HepG2 (cell line): ENCODE measurements around the gene SNX12. TPM values are rescaled to one million over a fixed set of nuclear protein-coding genes. Genes with fewer than 3 reads are reported as not detected.

Source experiments
- AGO2 ChIP-seq: fragments of 200-400 bp; formaldehyde crosslinking; optimal IDR thresholded peaks from 2 replicates; pipeline ENCODE3; 2017; ENCODE audit warnings: mild to moderate bottlenecking, low read depth, low read length, moderate library complexity
- BCLAF1 ChIP-seq: fragments of 450-650 bp; IDR thresholded peaks from 2 replicates; pipeline ENCODE4 v1.6.1; 2017; ENCODE audit warnings: mild to moderate bottlenecking
- CHD4 ChIP-seq: fragments of 200-600 bp; sonication (generic); IDR thresholded peaks from 2 replicates; pipeline ENCODE4 v1.7.0; 2017; ENCODE audit warnings: mild to moderate bottlenecking, low read length, borderline replicate concordance
- KDM5A ChIP-seq: fragments of 200-600 bp; sonication (generic); IDR thresholded peaks from 2 replicates; pipeline ENCODE4 v1.7.0; 2018; ENCODE audit warnings: antibody characterized with exemption, mild to moderate bottlenecking, low read length, borderline replicate concordance
- KDM6A ChIP-seq: IDR thresholded peaks from 2 replicates; pipeline ENCODE4 v1.6.1; 2016; ENCODE audit warnings: low read depth
- MAFF ChIP-seq: IDR thresholded peaks from 2 replicates; pipeline ENCODE4 v1.6.1; 2011; ENCODE audit warnings: low read depth, low read length, improper control_type of control experiment
- MAZ ChIP-seq, 2 experiments: sonication (generic) in 1 of 2; formaldehyde crosslinking in 1 of 2; IDR thresholded peaks; 2 replicates each; pipeline versions ENCODE4 v1.5.0 to v1.6.1; 2012 to 2020; ENCODE audit warnings: low read depth in 2 of 2, mild to moderate bottlenecking in 2 of 2, borderline replicate concordance in 1 of 2, improper control_type of control experiment in 1 of 2, low read length in 1 of 2, missing genetic modification reagents in 1 of 2, moderate library complexity in 1 of 2
- NCOR1 ChIP-seq: fragments of 200-600 bp; sonication (generic); IDR thresholded peaks from 2 replicates; pipeline ENCODE4 v1.7.0; 2017; ENCODE audit warnings: antibody characterized with exemption, low read length, borderline replicate concordance
- NFE2 ChIP-seq: sonication (generic); formaldehyde crosslinking; IDR thresholded peaks from 2 replicates; pipeline ENCODE4 v1.4.0; 2020; ENCODE audit warnings: missing genetic modification reagents
- SAP130 ChIP-seq: IDR thresholded peaks from 2 replicates; pipeline ENCODE4 v1.6.1; 2016; ENCODE audit warnings: low read depth
- SP2 ChIP-seq: sonication (generic); formaldehyde crosslinking; IDR thresholded peaks from 2 replicates; pipeline ENCODE4 v1.5.1; 2020; ENCODE audit warnings: mild to moderate bottlenecking, missing genetic modification reagents
- TEF ChIP-seq: sonication (generic); formaldehyde crosslinking; IDR thresholded peaks from 2 replicates; pipeline ENCODE4 v1.5.0; 2020; ENCODE audit warnings: missing genetic modification reagents
- THAP11 ChIP-seq: IDR thresholded peaks from 2 replicates; pipeline ENCODE4 v1.6.1; 2016; ENCODE audit warnings: missing biosample characterization, missing genetic modification reagents
- ZBTB44 ChIP-seq: sonication (generic); formaldehyde crosslinking; IDR thresholded peaks from 2 replicates; pipeline ENCODE4 v1.4.0; 2020; ENCODE audit warnings: missing genetic modification reagents
- ZMYM4 ChIP-seq: sonication (generic); formaldehyde crosslinking; IDR thresholded peaks from 2 replicates; pipeline ENCODE4 v1.8.1; 2023; ENCODE audit warnings: mild to moderate bottlenecking, missing genetic modification reagents
- ZNF362 ChIP-seq: sonication (generic); formaldehyde crosslinking; IDR thresholded peaks from 2 replicates; pipeline ENCODE4 v1.4.0; 2020; ENCODE audit warnings: missing genetic modification reagents, mild to moderate bottlenecking, borderline replicate concordance
- ZNF383 ChIP-seq: sonication (generic); formaldehyde crosslinking; IDR thresholded peaks from 2 replicates; pipeline ENCODE4 v1.4.0; 2020; ENCODE audit warnings: missing genetic modification reagents, mild to moderate bottlenecking, borderline replicate concordance
- ZNF460 ChIP-seq: sonication (generic); formaldehyde crosslinking; IDR thresholded peaks from 2 replicates; pipeline ENCODE4 v1.5.1; 2020; ENCODE audit warnings: missing genetic modification reagents, mild to moderate bottlenecking, borderline replicate concordance
- ZNF549 ChIP-seq: sonication (generic); formaldehyde crosslinking; IDR thresholded peaks from 2 replicates; pipeline ENCODE4 v1.5.0; 2020; ENCODE audit warnings: missing genetic modification reagents
- ZNF629 ChIP-seq: sonication (generic); formaldehyde crosslinking; conservative IDR thresholded peaks from 2 replicates; pipeline ENCODE4 v1.5.0; 2020; ENCODE audit warnings: missing genetic modification reagents
- ZNF772 ChIP-seq: sonication (generic); formaldehyde crosslinking; IDR thresholded peaks from 2 replicates; pipeline ENCODE4 v1.5.0; 2020; ENCODE audit warnings: mild to moderate bottlenecking, missing genetic modification reagents
- polyA plus RNA-seq, 8 experiments: library from polyadenylated mRNA; depleted of rRNA in 3 of 8; stranded (reverse) in 7 of 8; unstranded in 1 of 8; fragments of >200 nt; fragmentation: Illumina TruSeq in 4 of 8; extraction: Trizol in 4 of 8; gene quantifications; 2 replicates each; pipeline versions ENCODE4 v1.2.1 to v1.2.3, GENCODE V29; 2011 to 2016; ENCODE audit warnings: low read depth in 4 of 8, missing spikeins in 1 of 8, mixed read lengths in 1 of 8; ENCODE audit not compliant: insufficient read depth in 1 of 8
- total RNA-seq, 5 experiments: library from RNA; depleted of rRNA; stranded (reverse); fragments of >200 nt; fragmentation: Illumina TruSeq; extraction: Trizol; gene quantifications; 2 replicates each; pipeline ENCODE4 v1.2.3, GENCODE V29; 2016; ENCODE audit warnings: low read depth in 1 of 5

Gene SNX12
- total and polyA plus RNA-seq, 2 of the 13 experiments (the other 11 are each of a cell fraction or from before 2014, with no cell fraction given): 30.3 to 42.2 TPM

- TF ChIP-seq KDM5A (no peak), AGO2 (no peak), ZNF362 (no peak), ZNF772 (CRISPR knock-in tag) (no peak), MAZ (IDR thresholded peaks at IDR 0.05; ENCODE audit: borderline replicate concordance, low read depth, low read length) (no peak), MAZ (CRISPR knock-in tag; IDR thresholded peaks at IDR 0.05; ENCODE audit: low read depth) (no peak), ZMYM4 (CRISPR knock-in tag) (no peak), CHD4 (no peak), ZNF549 (no peak), NCOR1 (peak; percentile 87), ZNF383 (CRISPR knock-in tag) (no peak), SP2 (CRISPR knock-in tag) (no peak), KDM6A (CRISPR knock-in tag) (0 out of 2 replicates have a peak, but pooled peaks have one; percentile 21), MAFF (no peak), ZBTB44 (CRISPR knock-in tag) (no peak), ZNF629 (CRISPR knock-in tag) (no peak), NFE2 (no peak), BCLAF1 (no peak), SAP130 (CRISPR knock-in tag) (peak; percentile 56), TEF (CRISPR knock-in tag) (peak; percentile 78; the same call in 1 of the 2 replicates), THAP11 (CRISPR knock-in tag) (peak; percentile 57; the same call in 1 of the 2 replicates), ZNF460 (CRISPR knock-in tag) (no peak)
Observed at GRCh38 chrX:71081330-71082123, 13.4 kb upstream of the SNX12 start (continued).
